ENCODE results near the gene OLFM1. TPM values are rescaled to one million over a fixed set of nuclear protein-coding genes. Genes with fewer than 3 reads are reported as not detected.
"Not testable (repeated sequence)": the region's sequence is repeated elsewhere in the genome, so short reads cannot be mapped to it uniquely, and the experiment has no call there.

OLFM1 gene
- total RNA-seq, 1 donor from 2014 or later: 0.37 TPM

DNA sequence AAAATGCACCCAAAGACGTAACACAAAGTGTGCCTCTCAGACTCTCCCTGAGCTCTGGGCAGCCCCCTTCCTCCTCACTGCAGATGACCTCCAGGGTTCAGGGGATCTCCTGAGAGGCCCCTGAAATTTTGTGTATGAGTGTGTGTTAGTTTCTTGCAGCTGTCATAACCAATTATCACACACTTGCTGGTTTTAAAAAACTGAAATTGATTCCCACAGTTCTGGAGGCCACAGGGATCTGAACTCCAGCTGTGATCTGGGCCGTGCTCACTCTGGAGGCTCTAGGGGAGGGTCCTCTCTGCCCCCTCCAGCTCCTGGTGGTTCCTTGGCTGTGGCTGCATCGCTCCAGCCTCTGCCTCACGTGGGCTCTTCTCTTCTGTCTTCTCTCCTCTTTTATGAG lies 58.8 kb downstream of the OLFM1 start:
- intact Hi-C loops (cut with micrococcal nuclease): no loop called here
- no peaks in the 10 kb centered on the region for H3K27me3 Mint-ChIP-seq (ENCODE audit: low read depth)

DNA sequence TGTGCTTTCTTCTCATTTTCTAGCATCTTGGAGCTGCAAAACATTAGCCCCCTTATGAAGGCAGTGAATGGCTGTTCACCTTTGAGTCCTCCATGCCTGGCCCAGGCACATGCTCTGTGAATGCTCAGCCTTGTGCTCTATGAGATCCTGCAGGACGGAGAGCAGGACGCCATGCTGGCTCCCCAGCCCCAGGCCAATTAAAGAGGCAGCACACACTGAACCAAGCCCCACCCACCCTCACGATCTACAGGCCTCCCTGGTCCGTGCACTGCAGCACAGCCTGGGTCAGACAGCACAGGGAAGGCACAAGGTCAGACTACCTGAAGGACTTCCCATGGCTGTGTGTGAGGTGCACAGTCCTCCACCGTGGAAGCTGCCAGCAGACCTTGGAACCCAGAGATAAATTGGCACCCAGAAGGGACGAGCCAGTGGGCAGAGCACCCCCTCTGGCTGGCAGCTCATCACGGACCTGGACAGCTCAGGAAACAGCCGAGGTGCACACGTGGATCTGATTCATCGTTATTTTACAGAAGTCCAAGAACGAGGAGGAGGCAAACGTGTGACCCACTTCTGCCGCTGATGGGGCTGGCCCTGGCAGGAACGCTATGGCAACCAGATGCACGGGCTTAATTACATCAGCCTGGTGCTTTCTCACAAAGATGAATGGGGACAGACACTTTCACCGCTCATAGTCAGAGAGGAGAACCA lies 59.5 kb downstream of the OLFM1 start:
- no peaks in the 10 kb centered on the region for H3K27me3 Mint-ChIP-seq (ENCODE audit: low read depth)
- H3K4me3 Mint-ChIP-seq (ENCODE audit: low read depth): no peak overlapping the region
- no peak for DNase-seq (ENCODE audit: low spot score)
- no peaks in the 10 kb centered on the region for H3K4me1 Mint-ChIP-seq (ENCODE audit: low read depth)
- no peaks in the 10 kb centered on the region for H3K9me3 Mint-ChIP-seq
- no peak overlapping the region for H3K27ac Mint-ChIP-seq
- H3K36me3 Mint-ChIP-seq (ENCODE audit: low read depth): no peaks in the 10 kb centered on the region
- intact Hi-C loops (cut with micrococcal nuclease): no loop called here

More for the DNA sequence above, 58.8 kb downstream of the OLFM1 start:
- H3K36me3 Mint-ChIP-seq (ENCODE audit: low read depth): no peaks in the 10 kb centered on the region
- H3K4me1 Mint-ChIP-seq (ENCODE audit: low read depth): no peaks in the 10 kb centered on the region
- H3K27ac Mint-ChIP-seq: no peak overlapping the region
- no peak for DNase-seq (ENCODE audit: low spot score)
- H3K9me3 Mint-ChIP-seq: no peaks in the 10 kb centered on the region
- H3K4me3 Mint-ChIP-seq (ENCODE audit: low read depth): no peak overlapping the region

DNA sequence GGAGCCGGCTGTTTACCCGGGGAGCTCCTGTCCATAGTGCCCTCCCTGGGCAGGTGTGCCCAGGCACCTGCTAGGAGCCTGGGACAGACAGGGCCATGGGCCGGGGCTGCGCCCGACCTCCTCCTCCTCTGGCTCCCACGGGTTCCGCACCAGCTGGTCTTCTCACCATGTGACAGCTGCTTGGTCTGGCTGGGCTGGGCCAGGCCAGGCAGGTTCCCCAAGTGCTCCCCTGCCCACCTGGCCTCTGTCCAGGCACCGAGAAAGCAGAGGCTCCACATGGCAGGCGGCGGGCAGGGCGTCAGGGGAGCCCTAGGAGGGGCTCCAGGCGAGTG lies 60.0 kb downstream of the OLFM1 start:
- DNase-seq (ENCODE audit: low spot score): no peak
- Mint-ChIP-seq H3K27me3 (ENCODE audit: low read depth) (no peaks in the 10 kb centered on the region), H3K4me3 (ENCODE audit: low read depth) (no peak overlapping the region), H3K27ac (no peak overlapping the region), H3K4me1 (ENCODE audit: low read depth) (no peaks in the 10 kb centered on the region), H3K36me3 (ENCODE audit: low read depth) (no peaks in the 10 kb centered on the region), H3K9me3 (no peaks in the 10 kb centered on the region)
- intact Hi-C loops (cut with micrococcal nuclease): no loop called here

DNA sequence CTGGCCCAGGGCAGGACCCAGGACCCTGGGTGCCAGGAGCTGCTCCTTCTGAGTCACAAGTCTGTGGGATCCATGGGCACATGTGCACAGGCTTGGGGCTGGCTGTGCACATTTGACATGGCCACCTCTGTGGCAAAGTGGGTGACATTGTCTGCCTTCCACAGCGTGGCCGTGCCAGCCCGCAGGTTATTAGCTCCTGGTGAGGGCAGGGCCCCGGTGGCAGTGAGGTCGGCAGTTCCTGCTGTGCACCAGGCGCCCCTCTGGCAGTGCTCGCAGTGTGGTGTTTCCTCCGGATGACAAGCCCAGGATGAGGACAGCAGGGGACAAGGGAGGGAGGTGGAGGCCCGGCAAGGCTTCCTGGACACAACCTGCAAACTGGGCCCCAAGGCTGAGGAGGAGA lies 60.5 kb downstream of the OLFM1 start:
- Mint-ChIP-seq H3K27ac (no peak overlapping the region), H3K4me1 (ENCODE audit: low read depth) (no peaks in the 10 kb centered on the region), H3K36me3 (ENCODE audit: low read depth) (no peaks in the 10 kb centered on the region), H3K4me3 (ENCODE audit: low read depth) (no peak overlapping the region), H3K9me3 (no peaks in the 10 kb centered on the region), H3K27me3 (ENCODE audit: low read depth) (no peaks in the 10 kb centered on the region)
- intact Hi-C loops (cut with micrococcal nuclease): no loop called here
- DNase-seq (ENCODE audit: low spot score): no peak

DNA sequence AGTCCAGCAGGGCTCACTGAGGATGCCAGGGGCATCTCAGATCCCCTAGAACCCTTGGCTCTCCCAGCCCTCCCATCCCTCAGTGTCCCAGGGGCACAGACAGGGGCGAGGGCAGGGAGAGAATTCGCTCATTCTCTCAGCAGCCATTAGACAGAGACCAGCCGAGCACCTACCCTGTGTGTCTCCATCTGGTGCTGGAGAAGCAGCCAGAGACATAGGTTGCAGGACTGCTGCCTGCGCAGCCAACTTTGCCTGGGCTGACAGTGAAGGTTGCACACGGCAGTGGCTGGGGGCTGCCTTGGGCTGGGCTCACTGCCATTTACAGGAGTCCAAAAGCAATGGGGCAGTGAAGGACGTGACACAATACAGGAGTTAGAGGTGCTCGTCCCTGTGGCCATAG lies 60.9 kb downstream of the OLFM1 start:
- intact Hi-C loops (cut with micrococcal nuclease): no loop called here
- Mint-ChIP-seq H3K4me1 (ENCODE audit: low read depth) (no peaks in the 10 kb centered on the region), H3K4me3 (ENCODE audit: low read depth) (no peak overlapping the region), H3K27ac (no peak overlapping the region), H3K9me3 (no peaks in the 10 kb centered on the region), H3K27me3 (ENCODE audit: low read depth) (no peaks in the 10 kb centered on the region), H3K36me3 (ENCODE audit: low read depth) (no peaks in the 10 kb centered on the region)
- no peak for DNase-seq (ENCODE audit: low spot score)

DNA sequence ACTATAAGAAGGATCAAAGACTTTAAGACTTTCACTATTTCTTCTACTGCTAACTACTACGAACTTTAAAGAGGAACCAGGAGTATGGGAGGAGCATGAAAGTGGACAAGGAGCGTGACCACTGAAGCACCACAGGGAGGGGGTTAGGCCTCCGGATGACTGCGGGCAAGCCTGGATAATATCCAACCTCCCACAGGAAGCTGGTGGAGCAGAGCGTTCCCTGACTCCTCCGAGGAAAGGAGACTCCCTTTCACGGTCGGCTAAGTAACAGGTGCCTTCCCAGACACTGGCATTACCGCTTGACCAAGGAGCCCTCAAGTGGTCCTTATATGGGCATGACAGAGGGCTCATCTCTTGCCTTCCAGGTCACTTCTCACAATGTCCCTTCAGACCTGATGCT lies 62.4 kb downstream of the OLFM1 start:
- H3K27me3 Mint-ChIP-seq (ENCODE audit: low read depth); DNase-seq (ENCODE audit: low spot score); H3K27ac Mint-ChIP-seq; intact Hi-C loops (cut with micrococcal nuclease); H3K4me3 Mint-ChIP-seq (ENCODE audit: low read depth); H3K9me3 Mint-ChIP-seq; H3K4me1 Mint-ChIP-seq (ENCODE audit: low read depth); H3K36me3 Mint-ChIP-seq (ENCODE audit: low read depth): not testable (repeated sequence)

DNA sequence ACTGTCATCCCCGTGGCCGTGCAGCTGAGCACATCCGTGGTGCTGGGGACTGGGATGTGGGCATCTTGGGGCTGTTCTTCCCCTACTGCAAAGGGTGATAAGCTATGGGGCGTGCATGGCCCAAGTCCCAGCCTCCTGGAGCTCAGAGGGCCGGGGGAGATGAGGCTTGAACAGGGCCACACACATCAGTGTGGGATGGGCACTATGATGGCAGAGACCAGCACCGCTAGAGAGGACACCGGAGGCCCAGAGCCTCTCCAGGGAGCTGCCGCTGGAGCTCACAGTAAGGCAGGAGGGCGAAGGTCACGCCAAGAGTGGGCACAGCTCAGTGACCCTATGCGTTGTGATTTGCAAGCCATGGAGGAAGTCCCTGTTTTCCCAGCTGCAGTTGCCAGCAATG lies 63.5 kb downstream of the OLFM1 start:
- intact Hi-C loops (cut with micrococcal nuclease): no loop called here
- Mint-ChIP-seq H3K27me3 (ENCODE audit: low read depth) (no peaks in the 10 kb centered on the region), H3K27ac (no peak overlapping the region)

DNA sequence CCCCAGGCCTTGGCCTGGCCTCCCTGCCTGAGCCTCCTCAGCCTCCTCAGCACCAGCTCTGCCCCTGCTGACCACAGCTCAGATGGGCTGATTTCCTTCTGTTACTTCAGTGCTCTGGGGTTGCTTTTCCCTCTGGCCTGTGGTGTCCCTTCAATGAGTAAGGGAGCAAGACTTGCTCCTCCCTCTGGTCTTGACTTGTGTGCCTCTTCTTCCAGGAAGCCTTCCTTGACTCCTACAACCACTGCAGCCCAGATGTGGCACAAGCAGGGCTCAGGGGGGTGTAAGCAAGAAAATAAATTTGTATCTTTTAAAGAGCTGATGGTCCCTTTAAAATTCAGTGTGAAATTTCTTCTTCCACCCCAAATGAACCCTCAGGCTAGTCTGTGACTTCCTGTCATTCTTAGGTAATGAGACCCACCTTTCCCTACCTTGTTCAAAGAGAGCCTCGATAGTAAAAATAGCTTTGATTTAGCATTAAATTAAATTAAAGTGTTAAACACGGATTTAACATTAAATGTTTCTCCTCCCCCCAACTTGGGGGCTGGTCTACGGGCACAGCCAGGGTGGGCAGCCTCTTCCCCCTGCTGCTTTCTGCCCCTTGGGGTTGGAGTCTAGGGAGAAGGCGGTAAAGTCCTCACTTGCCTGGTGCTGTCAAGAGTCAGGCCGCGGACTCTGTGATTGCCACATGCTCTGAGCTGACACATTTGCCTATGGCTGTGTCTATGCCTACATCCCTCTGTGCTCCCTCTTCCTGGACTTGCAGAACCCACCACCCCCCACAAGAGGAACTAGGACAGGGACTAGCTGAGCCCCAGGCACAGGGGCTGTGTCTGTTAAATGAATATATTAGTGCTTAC lies 64.5 kb downstream of the OLFM1 start:
- intact Hi-C loops (cut with micrococcal nuclease): no loop called here
- DNase-seq (ENCODE audit: low spot score): no peak
- H3K36me3 Mint-ChIP-seq (ENCODE audit: low read depth): no peaks in the 10 kb centered on the region
- no peaks in the 10 kb centered on the region for H3K9me3 Mint-ChIP-seq
- H3K4me3 Mint-ChIP-seq (ENCODE audit: low read depth): no peak overlapping the region
- H3K27ac Mint-ChIP-seq: no peak overlapping the region
- H3K27me3 Mint-ChIP-seq (ENCODE audit: low read depth): no peaks in the 10 kb centered on the region
- no peaks in the 10 kb centered on the region for H3K4me1 Mint-ChIP-seq (ENCODE audit: low read depth)

More for the DNA sequence above, 63.5 kb downstream of the OLFM1 start:
- Mint-ChIP-seq H3K4me1 (ENCODE audit: low read depth) (no peaks in the 10 kb centered on the region), H3K9me3 (no peaks in the 10 kb centered on the region), H3K36me3 (ENCODE audit: low read depth) (no peaks in the 10 kb centered on the region), H3K4me3 (ENCODE audit: low read depth) (no peak overlapping the region)
- DNase-seq (ENCODE audit: low spot score): no peak

DNA sequence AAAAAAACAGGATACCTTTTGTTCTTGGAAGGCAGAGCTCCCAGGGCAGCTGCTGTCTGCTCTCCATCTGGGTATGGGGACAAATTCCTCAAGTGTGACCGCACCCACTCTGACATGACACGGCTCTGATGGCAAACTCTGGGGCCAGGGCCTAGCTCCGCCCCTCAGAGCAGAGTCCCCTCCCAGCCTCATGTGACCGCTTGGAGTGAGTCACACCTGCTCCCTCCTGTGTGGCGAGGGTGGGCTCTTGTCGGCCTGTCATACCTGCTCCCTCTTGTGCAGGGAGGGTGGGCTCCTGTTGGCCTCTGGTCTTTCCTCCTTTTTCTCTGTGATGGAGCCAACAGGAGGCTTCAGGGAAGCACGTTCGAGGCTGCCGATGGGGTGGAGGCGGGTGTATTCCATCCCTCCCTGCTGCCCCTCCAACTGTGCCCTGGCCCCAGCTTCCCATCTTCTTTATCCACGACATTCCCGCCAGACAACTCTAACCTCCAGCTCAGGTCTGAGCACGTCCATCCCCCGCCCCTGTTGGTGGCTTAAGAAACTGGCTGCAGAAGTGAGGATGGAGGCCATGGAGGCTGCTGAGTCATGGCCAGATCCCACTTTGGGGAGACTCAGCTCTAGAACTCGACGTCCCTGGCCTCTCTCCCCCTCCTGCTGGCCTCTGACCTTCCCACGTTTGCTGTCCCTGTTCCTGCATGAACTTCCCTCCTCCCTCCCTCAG lies 65.3 kb downstream of the OLFM1 start:
- Mint-ChIP-seq H3K36me3 (ENCODE audit: low read depth) (no peaks in the 10 kb centered on the region), H3K27me3 (ENCODE audit: low read depth) (no peaks in the 10 kb centered on the region), H3K27ac (no peak overlapping the region), H3K4me3 (ENCODE audit: low read depth) (no peak overlapping the region), H3K9me3 (no peaks in the 10 kb centered on the region), H3K4me1 (ENCODE audit: low read depth) (no peaks in the 10 kb centered on the region)
- intact Hi-C loops (cut with micrococcal nuclease): no loop called here
- no peak for DNase-seq (ENCODE audit: low spot score)

DNA sequence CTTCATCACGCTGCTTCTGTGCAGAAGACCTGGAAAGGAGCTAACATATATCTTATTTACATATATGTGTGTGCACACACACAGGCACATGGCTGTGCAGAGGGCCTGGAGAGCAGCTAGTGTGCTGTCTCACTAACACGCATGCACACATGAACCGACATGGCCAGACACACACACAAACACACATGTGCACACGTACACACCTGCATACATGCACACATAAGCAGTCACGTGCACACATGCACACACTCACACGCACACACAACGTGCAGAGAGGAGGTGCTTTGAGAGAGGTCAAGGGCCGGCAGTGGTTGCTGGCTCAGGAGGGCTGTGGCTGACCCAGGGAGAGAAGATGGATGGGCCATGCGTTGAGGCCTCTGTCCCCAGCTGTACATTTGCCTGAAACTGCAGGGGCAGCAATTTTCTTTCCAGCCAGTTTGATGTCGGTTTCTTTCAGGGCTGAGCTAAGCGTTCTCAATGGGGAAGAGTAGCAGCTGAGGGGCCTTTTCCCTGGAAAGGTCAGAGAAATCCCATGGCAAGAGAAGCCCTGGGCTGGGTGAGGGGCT lies 66.7 kb downstream of the OLFM1 start:
- H3K36me3 Mint-ChIP-seq (ENCODE audit: low read depth): no peaks in the 10 kb centered on the region
- H3K27me3 Mint-ChIP-seq (ENCODE audit: low read depth): no peaks in the 10 kb centered on the region
- H3K4me3 Mint-ChIP-seq (ENCODE audit: low read depth): no peak overlapping the region
- H3K27ac Mint-ChIP-seq: no peak overlapping the region
- no peaks in the 10 kb centered on the region for H3K4me1 Mint-ChIP-seq (ENCODE audit: low read depth)
- intact Hi-C loops (cut with micrococcal nuclease): no loop called here
- no peaks in the 10 kb centered on the region for H3K9me3 Mint-ChIP-seq
- no peak for DNase-seq (ENCODE audit: low spot score)

DNA sequence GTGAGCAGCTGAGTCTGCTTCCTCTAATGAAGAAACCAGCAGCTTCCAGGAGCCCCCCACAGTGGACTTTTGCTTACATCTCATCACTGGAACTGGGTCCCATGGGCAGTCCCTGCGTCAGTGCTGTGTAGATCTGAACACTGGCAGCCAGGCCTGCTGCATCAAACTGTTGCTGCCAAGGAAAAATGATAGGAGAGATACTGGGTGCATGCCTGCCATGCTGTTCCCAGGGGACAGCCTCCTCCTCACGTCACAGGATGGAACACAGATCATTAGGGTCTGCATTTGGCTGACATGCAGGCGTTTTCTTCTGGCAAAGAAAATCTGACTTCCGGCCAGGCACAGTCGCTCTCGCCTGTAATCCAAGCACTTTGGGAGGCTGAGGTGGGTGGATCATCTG lies 67.9 kb downstream of the OLFM1 start:
- H3K27me3 Mint-ChIP-seq (ENCODE audit: low read depth): no peaks in the 10 kb centered on the region
- no peaks in the 10 kb centered on the region for H3K9me3 Mint-ChIP-seq
- no peak overlapping the region for H3K27ac Mint-ChIP-seq
- DNase-seq (ENCODE audit: low spot score): no peak
- no peaks in the 10 kb centered on the region for H3K4me1 Mint-ChIP-seq (ENCODE audit: low read depth)
- no peak overlapping the region for H3K4me3 Mint-ChIP-seq (ENCODE audit: low read depth)
- no peaks in the 10 kb centered on the region for H3K36me3 Mint-ChIP-seq (ENCODE audit: low read depth)
- intact Hi-C loops (cut with micrococcal nuclease): no loop called here

DNA sequence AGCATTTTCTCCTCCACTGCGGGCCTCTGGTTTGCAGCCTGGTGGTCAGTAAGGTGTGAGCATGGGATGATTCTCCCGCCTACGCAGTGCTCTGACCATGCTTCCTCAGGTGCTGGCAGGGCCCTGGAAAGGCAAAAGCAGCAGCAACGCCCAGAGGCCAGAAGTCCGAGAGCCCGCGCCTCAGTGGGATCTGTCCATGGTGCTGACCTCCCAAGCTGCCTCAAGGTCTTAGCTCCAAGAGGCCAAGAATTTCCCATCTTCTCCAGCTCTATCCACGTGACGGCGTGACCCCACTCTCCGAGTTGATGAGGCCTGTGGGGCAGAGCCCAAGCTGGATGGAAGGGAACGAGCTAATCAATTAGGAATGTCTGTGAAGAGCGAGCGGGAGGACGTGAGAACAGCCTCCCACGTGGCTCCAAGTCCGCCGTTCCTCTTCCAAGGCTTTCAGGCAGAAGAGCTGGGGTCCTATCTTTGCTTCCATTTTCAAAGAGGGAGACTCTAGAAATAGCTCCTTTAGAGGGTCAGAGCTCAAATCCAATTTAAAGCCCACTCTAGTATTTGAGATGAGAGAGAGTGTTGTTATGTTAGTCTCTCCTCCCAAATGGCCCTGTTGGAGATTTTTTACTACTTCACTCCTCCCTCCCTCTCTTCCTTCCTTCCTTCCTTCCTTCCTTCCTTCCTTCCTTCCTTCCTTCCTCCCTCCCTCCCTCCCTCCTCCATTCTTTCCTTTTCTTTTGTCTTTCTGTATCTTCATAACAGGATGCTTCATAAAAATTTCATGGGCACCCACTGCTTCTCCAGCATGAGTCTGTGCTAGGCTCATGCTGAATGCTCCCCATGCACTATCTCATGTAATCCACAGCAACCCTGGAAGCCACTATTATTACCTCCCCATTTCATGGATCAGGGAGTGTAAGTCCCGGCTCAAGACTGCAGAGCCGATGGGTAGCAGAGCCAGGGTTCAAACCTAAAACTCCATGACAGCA lies 69.3 kb downstream of the OLFM1 start:
- Mint-ChIP-seq H3K4me1 (ENCODE audit: low read depth) (no peaks in the 10 kb centered on the region), H3K9me3 (no peaks in the 10 kb centered on the region)

More for the DNA sequence above, 69.3 kb downstream of the OLFM1 start:
- no peak overlapping the region for H3K27ac Mint-ChIP-seq
- no peak for DNase-seq (ENCODE audit: low spot score)
- H3K4me3 Mint-ChIP-seq (ENCODE audit: low read depth): no peak overlapping the region
- intact Hi-C loops (cut with micrococcal nuclease): no loop called here
- H3K36me3 Mint-ChIP-seq (ENCODE audit: low read depth): no peaks in the 10 kb centered on the region
- no peaks in the 10 kb centered on the region for H3K27me3 Mint-ChIP-seq (ENCODE audit: low read depth)

Measured in activated T-helper 2 cell treated with anti-CD3 and anti-CD28 coated beads, Interferon-gamma antibody, Interleukin-2, Interleukin-4, amounts not matched to agents 10 μg/mL and 5 μg/mL and 100 μg/mL, durations not matched to agents 14 hours and 24 hours and 36 hours (primary cell).